Thoracic aorta (tissue), 2 donors: ENCODE measurements around the gene FOXI3. TPM values are rescaled to one million over a fixed set of nuclear protein-coding genes. Genes with fewer than 3 reads are reported as not detected.

Experiments
- ATAC-seq: fragments of 150-250 bp; one replicate; pipeline ENCODE4 v1.8.0; 2017; ENCODE audit warnings: low read depth; ENCODE audit not compliant: insufficient number of reproducible peaks, low FRiP score
- DNase-seq: peaks from one replicate; pipeline ENCODE4 v3.0.0-alpha.2; 2020; ENCODE audit warnings: low spot score
- H3K27ac ChIP-seq, 2 donors: fragments of 200-600 bp; sonication (generic); 1 replicate in 1 of 2; 2 replicates in 1 of 2; pipeline ENCODE4 v1.5.1; 2016; ENCODE audit warnings: mild to moderate bottlenecking in 2 of 2, moderate library complexity in 2 of 2
- H3K27me3 ChIP-seq: fragments of 200-600 bp; sonication (generic); replicated peaks from 2 replicates; pipeline ENCODE4 v1.6.0; 2016; ENCODE audit warnings: mild to moderate bottlenecking; ENCODE audit not compliant: insufficient read depth
- H3K36me3 ChIP-seq: fragments of 200-600 bp; sonication (generic); one replicate; pipeline ENCODE4 v1.5.1; 2016
- H3K4me1 ChIP-seq, 2 donors: fragments of 200-600 bp; sonication (generic); 1 replicate in 1 of 2; 2 replicates in 1 of 2; pipeline versions ENCODE4 v1.5.1 to v1.6.0; 2016; ENCODE audit warnings: low read depth in 2 of 2, mild to moderate bottlenecking in 1 of 2; ENCODE audit not compliant: control insufficient read depth in 1 of 2
- H3K4me3 ChIP-seq: fragments of 200-600 bp; sonication (generic); 2 replicates; pipeline ENCODE4 v1.5.1; 2016; ENCODE audit warnings: mild to moderate bottlenecking
- H3K9me3 ChIP-seq: fragments of 200-600 bp; sonication (generic); 2 replicates; pipeline ENCODE4 v1.5.1; 2016
- total RNA-seq, 2 donors: library from RNA; depleted of rRNA; stranded (reverse); fragments of >200 nt; gene quantifications; one replicate each; pipeline versions ENCODE4 v1.1.0 to v1.2.3, GENCODE V29; 2016
- TF ChIP-seq, protein P1 (sequence below): fragments of 200-600 bp; sonication (generic); IDR thresholded peaks from one replicate; pipeline ENCODE4 v1.5.1; 2019; ENCODE audit warnings: antibody characterized with exemption

The FOXI3 gene
- not detected for total RNA-seq

DNA sequence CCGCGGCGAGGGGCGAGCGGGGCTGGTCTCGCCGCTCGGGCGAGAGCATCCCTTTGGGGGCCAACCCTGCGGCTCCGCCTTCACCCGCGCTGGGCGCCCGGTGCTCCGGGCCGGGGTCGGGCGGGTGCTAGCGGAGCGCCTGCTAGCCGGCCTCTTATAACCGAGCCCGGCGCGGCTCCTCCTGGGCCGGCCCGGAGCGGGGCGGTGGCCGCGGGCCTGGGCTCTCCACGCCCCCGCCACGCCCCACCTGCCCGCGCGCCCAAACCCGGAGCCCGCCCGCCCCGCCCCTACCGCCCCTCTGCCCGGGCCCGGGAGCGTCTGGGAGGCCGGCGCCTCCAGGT is at the start of gene FOXI3:
FOXI3 (minus strand) TSS at position 129 of the 341 bp plus-strand sequence. CDS start 158 bp downstream, outside the sequence.
- TF ChIP-seq, protein P1, sequence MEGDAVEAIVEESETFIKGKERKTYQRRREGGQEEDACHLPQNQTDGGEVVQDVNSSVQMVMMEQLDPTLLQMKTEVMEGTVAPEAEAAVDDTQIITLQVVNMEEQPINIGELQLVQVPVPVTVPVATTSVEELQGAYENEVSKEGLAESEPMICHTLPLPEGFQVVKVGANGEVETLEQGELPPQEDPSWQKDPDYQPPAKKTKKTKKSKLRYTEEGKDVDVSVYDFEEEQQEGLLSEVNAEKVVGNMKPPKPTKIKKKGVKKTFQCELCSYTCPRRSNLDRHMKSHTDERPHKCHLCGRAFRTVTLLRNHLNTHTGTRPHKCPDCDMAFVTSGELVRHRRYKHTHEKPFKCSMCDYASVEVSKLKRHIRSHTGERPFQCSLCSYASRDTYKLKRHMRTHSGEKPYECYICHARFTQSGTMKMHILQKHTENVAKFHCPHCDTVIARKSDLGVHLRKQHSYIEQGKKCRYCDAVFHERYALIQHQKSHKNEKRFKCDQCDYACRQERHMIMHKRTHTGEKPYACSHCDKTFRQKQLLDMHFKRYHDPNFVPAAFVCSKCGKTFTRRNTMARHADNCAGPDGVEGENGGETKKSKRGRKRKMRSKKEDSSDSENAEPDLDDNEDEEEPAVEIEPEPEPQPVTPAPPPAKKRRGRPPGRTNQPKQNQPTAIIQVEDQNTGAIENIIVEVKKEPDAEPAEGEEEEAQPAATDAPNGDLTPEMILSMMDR = no peak
- Histone ChIP-seq H3K27me3 (peaks cover 3% of the 10 kb centered on the region), H3K4me1 (no peaks in the 10 kb centered on the region), H3K4me3 (peak within 1 kb of the TSS; percentile 53), H3K27ac (no peak within 1 kb of the TSS), H3K36me3 (no peaks in the 10 kb centered on the region), H3K9me3 (no peaks in the 10 kb centered on the region)
- DNase-seq (no peak), ATAC-seq (no peak)

DNA sequence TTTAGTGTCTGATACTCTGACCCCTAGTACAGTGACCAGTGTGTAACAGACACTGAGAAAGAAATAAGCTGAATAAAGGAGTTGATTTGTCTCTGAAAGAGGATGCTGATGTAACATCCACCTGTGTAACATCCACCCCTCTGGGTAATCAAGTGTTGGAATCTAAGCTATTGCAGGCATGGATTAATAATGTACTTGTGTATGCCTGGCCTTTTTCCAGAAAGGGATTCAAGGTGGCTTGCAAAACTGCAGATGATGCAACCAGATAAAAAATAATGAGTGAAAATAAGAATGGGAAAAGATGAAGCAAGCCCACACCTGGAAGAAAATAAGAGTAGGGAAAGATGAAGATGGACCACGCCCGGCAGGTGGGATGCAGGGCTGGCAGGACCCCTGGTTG is 48.2 kb upstream of the FOXI3 start:
- ATAC-seq (no peak), DNase-seq (no peak)
- TF ChIP-seq, protein P1 = no peak
- H3K36me3 ChIP-seq = no peaks in the 10 kb centered on the region
- no peaks in the 10 kb centered on the region for H3K27me3 ChIP-seq
- H3K27ac ChIP-seq = no peak overlapping the region
- no peak overlapping the region for H3K4me3 ChIP-seq
- no peaks in the 10 kb centered on the region for H3K4me1 ChIP-seq
- H3K9me3 ChIP-seq = no peaks in the 10 kb centered on the region

DNA sequence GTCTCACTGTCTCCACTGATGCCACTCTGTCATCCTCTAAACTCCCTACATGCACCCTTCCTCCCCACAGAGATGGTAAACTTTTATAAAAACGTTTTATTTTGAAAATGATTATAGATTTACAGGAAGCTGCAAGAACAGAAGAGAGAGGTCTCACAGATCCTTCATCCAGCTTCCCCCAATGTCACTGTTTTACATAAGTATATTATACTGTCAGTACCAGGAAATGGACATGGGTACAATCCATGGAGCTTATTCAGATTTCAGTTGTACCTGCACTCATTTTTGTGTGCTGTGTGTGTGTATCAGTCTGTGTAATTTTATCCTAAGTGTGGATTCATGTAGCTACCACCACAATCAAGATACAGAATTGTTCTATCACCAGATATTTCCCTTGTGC is 46.7 kb upstream of the FOXI3 start:
- no peak for ATAC-seq
- DNase-seq = no peak
- no peaks in the 10 kb centered on the region for H3K4me1 ChIP-seq
- no peaks in the 10 kb centered on the region for H3K9me3 ChIP-seq
- H3K27ac ChIP-seq = no peak overlapping the region
- no peak overlapping the region for H3K4me3 ChIP-seq
- H3K27me3 ChIP-seq = no peaks in the 10 kb centered on the region
- TF ChIP-seq, protein P1 = no peak
- no peaks in the 10 kb centered on the region for H3K36me3 ChIP-seq

DNA sequence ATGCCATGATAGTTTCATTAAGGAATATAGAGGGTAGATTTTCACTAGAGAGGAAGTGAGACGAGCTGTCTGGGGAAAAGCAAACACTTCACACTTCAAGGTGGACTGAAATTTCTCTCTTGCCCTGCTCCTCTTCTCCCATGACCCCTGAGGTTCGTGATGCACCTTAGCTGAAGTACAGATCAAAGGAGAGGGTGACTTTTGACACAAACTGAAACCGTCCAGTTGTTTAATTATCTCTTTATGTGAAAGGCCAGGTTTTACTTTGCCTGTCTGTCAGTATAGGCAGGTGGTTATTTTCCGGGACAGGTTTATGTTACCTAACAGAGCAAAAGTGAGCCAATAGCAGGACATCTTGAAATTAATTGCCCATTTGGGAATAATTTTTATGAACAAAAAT is 41.0 kb upstream of the FOXI3 start:
- no peaks in the 10 kb centered on the region for H3K9me3 ChIP-seq
- ATAC-seq = no peak
- DNase-seq = no peak
- no peak overlapping the region for H3K27ac ChIP-seq
- no peaks in the 10 kb centered on the region for H3K36me3 ChIP-seq
- H3K4me1 ChIP-seq = no peaks in the 10 kb centered on the region
- H3K27me3 ChIP-seq = no peaks in the 10 kb centered on the region
- TF ChIP-seq, protein P1 = no peak
- H3K4me3 ChIP-seq = no peak overlapping the region

DNA sequence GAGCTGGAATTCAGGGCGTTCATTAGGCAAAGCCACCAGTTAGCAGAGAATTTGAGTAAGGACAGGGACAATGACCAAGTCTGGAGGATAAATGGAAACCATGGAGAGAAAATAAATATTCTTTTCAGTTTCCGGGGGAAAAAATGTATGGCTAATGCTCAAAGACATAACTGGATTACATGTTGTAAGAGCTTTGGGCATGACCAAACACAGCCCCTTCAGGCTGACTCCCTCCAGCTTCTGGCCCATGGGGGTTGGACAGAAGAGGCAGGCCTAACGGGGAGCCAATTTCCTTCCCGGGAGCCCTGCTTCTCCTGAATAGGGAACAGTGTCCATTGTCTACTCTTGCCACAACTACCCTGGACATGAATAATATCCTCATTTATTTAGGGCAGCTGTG is 39.5 kb upstream of the FOXI3 start:
- TF ChIP-seq, protein P1 = no peak
- no peak for DNase-seq
- H3K27ac ChIP-seq = no peak overlapping the region

More for the DNA sequence above, 39.5 kb upstream of the FOXI3 start:
- H3K4me1 ChIP-seq = no peaks in the 10 kb centered on the region
- no peaks in the 10 kb centered on the region for H3K9me3 ChIP-seq
- no peak overlapping the region for H3K4me3 ChIP-seq
- ATAC-seq = no peak
- H3K27me3 ChIP-seq = no peaks in the 10 kb centered on the region
- no peaks in the 10 kb centered on the region for H3K36me3 ChIP-seq
